GM19240 (cell line): ENCODE results near the gene SMAD4.
"Not testable (repeated sequence)": the region's sequence is repeated elsewhere in the genome, so short reads cannot be mapped to it uniquely, and the experiment has no call there.

Experiments used
- DNase-seq: peaks from one replicate; pipeline ENCODE4 v3.0.0; 2011; ENCODE audit warnings: low spot score; ENCODE audit not compliant: insufficient read length

Gene SMAD4

DNA sequence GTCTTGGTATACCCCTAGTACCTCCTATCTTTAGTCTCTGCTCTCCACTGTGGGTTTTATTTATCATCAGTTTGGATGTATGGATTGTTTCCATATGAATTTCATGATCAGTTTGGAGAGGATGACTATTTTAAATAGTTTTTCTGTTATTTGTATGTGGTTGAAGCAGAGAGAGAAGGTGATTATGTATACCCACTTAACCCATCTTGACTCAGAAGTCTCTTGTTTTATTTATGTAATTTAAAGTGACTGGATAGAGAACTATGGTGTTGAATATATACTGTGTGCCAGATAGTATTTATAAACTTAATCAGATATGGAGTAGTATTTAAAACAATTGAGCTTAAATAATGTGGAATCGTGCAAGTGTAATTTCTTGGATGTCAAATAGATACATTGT lies 39.9 kb downstream of the SMAD4 start:
- DNase-seq = no peak

DNA sequence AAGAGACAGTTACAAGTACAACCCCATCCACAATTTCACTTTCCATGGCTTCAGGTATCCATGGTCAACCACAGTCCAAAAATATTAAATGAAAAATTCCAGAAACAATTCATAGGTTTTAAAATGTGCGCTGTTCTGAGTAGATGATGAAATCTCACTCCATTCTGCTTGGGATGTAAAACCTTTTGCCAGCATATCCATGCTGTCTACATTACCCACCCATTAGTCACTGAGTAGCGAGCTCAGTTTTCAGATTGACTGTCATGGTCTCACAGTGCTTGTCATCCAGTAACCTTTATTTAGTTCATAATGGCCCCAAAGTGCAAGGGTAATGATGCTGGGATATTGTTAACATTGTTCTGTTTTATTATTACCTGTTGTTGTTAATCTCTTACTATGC lies 40.5 kb downstream of the SMAD4 start:
- no peak for DNase-seq

GRCh38 chr18:51072586-51073313 lies 42.7 kb downstream of the SMAD4 start:
- no peak for DNase-seq

DNA sequence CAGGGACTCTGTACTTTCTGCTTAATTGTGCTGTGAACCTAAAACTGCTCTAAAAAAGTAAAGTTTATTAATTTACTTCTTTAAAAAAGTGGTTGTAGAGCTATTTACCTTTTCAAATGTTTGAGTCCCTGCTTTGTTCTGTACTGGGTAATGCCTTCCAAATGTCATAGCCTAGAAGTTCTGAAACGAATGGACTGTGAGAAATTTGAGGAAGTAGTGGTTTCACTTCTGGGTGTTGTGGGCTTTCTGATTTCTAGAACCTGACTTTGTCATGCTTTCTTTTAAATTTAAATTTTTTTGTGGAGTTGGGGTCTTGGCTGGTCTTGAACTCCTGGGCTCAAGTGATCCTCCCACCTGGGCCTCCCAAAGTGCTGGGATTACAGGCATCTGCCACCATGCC lies 44.6 kb downstream of the SMAD4 start:
- DNase-seq = no peak

DNA sequence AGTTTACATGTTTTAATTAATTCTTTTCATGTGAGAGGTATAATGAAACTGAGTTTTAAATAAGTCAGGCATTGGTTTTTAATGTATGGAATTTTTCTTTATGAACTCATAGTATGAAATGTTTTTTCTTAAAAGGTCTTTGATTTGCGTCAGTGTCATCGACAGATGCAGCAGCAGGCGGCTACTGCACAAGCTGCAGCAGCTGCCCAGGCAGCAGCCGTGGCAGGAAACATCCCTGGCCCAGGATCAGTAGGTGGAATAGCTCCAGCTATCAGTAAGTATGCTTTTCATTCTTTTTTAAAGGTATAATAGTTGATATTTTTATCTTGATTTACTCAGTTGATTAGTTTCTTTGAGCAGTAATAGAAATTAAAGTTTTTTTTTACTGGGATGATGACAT lies 46.5 kb downstream of the SMAD4 start:
- no peak for DNase-seq

- DNase-seq = no peak
These were observed 47.2 kb downstream of the SMAD4 start for GRCh38 chr18:51077217-51077616.

DNA sequence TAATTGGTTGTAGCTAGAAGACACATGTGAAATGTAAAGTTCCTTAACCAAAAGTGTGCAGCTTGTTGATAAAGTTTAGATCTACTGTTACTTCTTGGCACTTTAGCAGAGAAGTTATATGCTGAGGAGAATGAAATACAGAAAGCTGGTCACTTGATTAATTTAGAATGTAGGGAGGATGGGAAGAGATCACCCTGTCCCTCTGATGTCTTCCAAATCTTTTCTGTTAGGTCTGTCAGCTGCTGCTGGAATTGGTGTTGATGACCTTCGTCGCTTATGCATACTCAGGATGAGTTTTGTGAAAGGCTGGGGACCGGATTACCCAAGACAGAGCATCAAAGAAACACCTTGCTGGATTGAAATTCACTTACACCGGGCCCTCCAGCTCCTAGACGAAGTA lies 48.0 kb downstream of the SMAD4 start:
- DNase-seq = no peak

GRCh38 chr18:51082571-51083267 lies 52.7 kb downstream of the SMAD4 start:
- no peak for DNase-seq

GRCh38 chr18:51083398-51083797 lies 53.4 kb downstream of the SMAD4 start:
- DNase-seq = no peak

DNA sequence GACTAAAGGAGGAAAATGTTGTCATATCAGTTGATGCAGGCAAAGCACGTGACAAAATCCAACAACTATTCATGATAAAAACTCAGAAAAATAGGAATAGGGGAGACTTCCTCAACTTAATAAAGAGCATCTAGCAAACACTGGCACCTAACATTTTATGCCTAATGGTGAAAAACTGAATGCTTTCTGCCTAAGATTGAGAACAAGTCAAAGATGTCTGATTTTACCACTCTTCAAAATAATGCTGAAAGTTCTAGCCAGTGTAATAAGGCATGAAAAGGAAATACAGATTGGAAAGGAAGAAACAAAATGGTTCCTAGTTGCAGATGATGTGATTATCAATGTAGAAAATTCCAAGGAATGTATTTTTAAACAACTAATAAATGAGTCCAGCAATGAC lies 58.4 kb downstream of the SMAD4 start:
- DNase-seq = no peak

DNA sequence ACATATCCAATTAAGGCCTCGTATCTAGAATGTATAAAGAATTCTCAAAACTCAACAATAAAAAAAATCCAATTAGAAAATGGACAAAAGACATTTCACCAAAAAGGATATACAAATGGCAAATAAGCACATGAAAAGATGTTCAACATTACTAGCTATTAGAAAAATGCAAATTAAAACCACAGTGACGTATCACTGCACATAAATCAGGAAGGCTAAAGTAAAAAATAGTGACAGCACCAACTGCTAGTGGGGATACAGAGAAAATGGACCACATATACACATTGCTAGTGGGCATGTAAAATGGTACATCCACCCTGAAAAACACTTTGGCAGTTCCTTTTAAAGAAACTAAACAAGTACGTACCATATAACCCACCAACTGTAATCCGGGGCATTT lies 59.7 kb downstream of the SMAD4 start:
- no peak for DNase-seq

- no peak for DNase-seq
These were observed 61.3 kb downstream of the SMAD4 start for GRCh38 chr18:51091270-51091669.

DNA sequence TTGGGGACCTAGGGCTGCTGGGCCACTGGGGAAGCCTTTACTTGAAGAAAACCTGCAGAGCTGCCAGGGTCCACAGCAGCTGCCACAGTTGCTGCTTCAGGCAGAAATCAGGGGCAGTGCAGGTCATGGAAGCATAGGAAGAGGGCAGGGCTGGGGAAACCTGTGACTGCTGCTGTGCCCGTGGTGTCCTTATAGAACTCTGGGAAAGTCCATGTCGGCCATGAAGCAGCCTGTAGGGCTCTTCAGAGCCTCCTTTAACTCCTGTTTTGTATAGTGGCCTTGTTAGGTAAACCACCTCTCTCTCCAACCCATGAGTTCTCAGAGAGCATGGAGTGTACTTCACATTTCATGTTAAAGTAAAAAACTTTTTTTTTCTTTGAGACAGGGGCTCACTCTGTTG lies 62.1 kb downstream of the SMAD4 start:
- no peak for DNase-seq

- not testable (repeated sequence) for DNase-seq
These were observed 63.0 kb downstream of the SMAD4 start for GRCh38 chr18:51092967-51093366.

DNA sequence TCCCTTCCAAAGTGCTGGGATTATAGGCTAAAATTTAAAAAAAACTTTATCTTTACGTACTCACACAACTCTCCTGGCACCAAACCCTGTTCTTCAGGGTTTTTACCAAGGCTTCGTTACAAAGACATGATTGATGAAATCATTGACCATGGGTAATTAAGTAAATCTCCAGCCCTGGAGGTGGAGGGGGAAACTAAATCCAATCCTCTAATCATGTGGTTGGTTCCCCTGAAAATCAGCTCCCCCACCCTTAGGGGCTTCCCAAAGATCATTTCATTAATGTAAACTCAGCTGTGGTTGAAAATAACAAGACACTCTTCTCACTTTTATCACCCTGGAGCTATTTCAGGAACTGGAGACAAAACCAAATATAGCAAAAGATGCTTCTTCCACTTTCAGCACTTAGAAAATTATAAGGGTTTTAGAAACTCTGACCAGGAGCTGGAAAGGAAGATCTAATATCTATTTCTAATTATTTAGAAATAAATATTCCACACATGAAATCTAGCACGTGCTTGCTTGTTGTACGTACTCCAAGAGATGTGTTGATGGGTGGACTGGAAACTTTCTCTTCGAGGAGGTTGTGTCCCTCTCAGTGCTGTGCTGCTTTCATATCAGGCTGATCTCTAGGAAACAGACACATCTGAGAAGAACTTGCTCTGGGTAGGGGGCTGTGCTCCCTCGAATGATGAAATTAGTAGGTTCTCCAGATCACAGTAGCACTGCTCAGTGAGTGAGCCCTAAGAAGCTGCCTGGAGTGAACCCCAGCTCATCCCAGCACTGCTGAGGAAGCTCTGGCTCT lies 67.2 kb downstream of the SMAD4 start:
- DNase-seq = no peak

GRCh38 chr18:51098082-51098481 lies 68.1 kb downstream of the SMAD4 start:
- no peak for DNase-seq

GRCh38 chr18:51098513-51098912 lies 68.5 kb downstream of the SMAD4 start:
- DNase-seq = no peak

GRCh38 chr18:51100385-51101120 lies 70.5 kb downstream of the SMAD4 start:
- DNase-seq = no peak

DNA sequence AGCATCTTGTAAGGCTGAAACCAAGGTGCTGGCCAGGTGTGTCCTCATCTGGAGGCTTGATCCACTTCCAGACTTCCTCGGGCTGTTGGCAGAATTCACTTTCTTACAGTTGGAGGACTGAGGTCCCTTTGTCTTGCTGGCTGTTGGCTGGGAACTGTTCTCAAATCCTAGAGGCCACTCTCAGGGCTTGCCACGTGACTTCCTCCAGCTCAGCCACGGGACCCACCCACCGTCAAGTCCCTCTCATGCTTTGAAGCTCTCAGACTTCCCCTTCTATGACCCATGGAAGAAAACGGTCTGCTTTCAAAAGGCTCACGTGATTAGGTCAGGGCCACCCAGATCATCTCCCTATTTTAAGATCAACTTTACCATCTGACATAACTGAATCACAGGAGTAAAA lies 77.1 kb downstream of the SMAD4 start:
- DNase-seq = no peak

DNA sequence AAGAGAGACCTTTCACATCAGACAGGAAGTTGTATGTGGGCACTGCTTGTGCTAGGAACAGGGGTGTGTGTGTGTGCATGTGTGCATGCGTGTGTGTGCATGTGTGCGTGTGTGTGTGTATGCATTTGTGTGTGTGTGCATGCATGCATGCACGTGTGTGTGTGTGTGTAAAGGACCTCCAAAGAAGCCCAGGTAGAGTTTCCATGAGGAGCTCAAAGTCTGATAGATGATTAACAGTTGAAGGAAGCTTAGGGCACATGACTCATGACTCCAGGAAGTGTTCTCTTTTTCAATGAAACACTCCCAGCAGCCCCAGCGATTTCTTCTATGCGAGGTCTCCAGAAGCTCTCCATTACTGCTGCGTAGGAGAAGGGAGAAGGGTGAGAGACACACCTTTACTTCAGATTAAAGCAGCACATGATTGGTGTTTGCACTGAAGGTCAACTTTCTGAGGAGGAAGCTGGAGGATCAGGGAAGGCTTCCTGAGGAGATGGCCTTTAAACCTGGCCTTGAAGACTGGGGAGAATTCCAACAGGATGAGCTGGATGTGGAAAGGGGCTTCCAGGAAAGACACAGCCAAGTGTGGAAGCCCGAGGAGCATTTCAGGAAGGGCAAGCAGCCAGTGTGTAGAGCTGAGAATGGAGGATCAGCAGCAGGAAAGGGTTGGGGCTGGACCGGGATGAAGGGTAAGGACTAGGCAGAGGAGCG lies 77.7 kb downstream of the SMAD4 start:
- no peak for DNase-seq

GRCh38 chr18:51108330-51108729 lies 78.3 kb downstream of the SMAD4 start:
- DNase-seq = no peak
